HT1080 (cell line): ENCODE results near the gene INSIG1. TPM values are rescaled to one million over a fixed set of nuclear protein-coding genes. Genes with fewer than 3 reads are reported as not detected.

Experiments used
- DNase-seq: peaks from one replicate; pipeline ENCODE4 v3.0.0-alpha.2; 2015; ENCODE audit warnings: low read depth
- total RNA-seq: library from RNA; depleted of rRNA; stranded (reverse); fragments of >200 nt; shearing (Covaris generic); gene quantifications from 2 replicates; pipeline ENCODE4 v1.2.3, GENCODE V29; 2014

Gene INSIG1
- total RNA-seq, 1 experiment from 2014 or later = 168 TPM

DNA sequence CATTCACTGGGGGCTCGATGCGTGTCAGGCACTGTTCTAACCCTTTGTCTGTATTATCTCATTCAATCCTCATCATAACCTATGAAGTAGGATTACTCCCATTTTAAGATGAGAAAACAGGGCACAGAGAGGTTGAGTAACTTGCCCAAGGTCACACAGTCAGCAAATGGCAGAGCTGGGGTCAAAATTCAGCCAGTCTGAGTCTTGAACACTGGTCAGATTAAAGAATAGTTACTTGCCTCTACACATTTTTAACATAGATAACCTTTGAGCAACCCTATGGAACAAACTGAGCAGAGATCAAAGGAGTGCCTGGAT, 27.2 kb downstream of the INSIG1 start:
- DNase-seq = no peak

DNA sequence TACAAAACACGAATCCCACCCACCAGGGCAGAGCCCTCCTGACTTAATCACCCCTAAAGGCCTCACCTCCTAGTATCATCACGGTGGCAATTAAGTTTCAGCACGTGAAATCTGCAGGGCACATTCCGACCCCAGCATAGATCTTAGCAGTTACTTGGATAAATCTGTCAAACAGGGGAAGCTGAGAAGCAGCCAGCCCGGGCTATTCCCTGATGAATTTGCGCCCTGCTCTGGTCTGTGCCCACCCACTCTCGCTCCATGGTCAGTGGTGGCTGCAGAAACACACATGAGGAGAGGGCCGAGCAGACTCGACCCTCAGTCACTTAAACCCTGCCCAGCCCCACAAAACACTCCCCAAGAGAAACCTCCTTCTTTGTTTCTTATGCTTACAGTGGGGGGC, 28.7 kb downstream of the INSIG1 start:
- DNase-seq = no peak

- DNase-seq = no peak
Measured at GRCh38 chr7:155327590-155328320, 30.1 kb downstream of the INSIG1 start.

- DNase-seq = no peak
Measured at GRCh38 chr7:155329225-155329624, 31.5 kb downstream of the INSIG1 start.

DNA sequence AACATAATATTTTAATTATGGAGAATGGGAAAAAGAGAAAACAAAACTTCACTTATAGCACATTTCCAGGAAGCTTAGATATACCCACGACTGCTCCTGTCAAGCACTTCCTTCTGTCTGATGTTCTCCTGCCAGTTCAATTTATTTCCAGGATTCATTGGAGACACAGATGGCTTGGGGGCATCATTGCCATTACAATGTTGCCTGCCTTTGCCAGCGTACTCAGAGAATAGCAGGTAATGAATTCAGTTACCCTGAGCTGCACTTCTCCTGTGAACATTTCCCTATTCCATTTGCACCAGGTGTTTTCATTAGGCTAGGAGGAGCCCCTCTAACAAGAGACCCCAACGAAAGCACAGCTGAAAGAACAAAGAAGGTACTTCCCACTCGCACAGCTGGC, 33.7 kb downstream of the INSIG1 start:
- no peak for DNase-seq

DNA sequence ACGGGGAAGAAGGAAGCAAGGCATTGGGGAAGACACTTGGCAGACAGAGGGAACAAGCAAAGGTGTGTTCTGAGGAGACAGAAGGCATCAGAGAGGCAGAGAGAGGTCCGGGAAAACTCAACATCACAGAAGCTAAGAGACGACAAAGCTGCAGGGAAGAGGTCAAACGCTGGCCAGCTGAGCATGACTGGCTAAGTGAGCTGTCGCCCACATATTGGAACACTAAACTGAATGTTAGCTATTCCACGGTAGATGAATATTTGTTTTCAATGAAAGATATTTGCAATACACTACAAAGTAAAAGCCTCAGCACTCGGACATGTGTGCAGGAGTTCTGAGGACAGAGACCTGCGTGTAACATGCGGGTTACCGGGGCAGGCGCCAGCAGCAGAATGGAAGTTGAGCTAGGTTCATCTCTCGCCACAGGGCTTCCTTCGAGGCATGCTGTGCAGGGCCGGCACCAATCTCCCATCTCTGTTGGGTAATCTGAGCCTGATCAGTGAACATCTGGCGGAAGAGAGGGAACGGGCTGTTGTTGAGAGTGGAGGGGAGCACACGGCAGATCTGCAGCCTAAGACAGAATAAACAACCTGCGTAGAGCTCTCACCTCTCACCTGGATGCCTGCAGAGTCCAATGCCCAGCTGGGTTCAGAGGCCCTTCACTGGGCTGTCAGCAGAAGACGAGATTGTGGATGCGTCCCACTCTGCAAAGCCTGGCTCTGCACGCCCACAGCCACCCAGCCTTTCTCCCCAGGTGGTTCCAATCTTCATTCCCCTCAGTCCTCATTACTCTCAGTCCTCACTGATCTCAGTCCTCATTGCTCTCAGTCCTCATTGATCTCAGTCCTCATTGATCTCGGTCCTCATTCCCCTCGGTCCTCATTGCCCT, 35.9 kb downstream of the INSIG1 start:
- DNase-seq = no peak

GRCh38 chr7:155336812-155337602, 39.3 kb downstream of the INSIG1 start:
- DNase-seq = no peak

DNA sequence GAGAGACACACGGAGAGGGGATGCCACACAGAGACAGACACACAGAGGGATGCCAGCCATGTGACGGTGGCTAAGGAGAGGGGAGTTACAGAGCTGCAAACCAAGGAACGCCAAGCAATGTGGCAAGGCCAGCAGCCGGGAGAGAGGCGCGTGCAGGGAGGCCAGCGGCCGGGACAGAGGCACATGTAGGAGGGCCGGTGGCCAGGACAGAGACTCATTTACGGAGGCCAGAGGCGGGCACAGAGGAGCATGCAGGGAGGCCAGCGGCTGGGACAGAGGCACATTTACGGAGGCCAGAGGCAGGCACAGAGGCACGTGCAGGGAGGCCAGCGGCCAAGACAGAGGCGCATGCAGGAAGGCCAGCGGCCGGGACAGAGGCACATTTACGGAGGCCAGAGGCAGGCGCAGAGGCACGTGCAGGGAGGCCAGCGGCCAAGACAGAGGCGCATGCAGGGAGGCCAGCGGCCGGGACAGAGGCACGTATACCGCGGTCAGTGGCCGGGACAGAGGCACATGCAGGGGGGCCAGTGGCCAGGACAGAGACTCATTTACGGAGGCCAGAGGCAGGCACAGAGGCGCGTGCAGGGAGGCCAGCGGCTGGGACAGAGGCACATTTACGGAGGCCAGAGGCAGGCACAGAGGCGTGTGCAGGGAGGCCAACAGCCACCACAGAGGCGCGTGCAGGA, 40.4 kb downstream of the INSIG1 start:
- DNase-seq = no peak

GRCh38 chr7:155338632-155339320, 41.1 kb downstream of the INSIG1 start:
- no peak for DNase-seq

GRCh38 chr7:155339474-155339873, 41.8 kb downstream of the INSIG1 start:
- no peak for DNase-seq

DNA sequence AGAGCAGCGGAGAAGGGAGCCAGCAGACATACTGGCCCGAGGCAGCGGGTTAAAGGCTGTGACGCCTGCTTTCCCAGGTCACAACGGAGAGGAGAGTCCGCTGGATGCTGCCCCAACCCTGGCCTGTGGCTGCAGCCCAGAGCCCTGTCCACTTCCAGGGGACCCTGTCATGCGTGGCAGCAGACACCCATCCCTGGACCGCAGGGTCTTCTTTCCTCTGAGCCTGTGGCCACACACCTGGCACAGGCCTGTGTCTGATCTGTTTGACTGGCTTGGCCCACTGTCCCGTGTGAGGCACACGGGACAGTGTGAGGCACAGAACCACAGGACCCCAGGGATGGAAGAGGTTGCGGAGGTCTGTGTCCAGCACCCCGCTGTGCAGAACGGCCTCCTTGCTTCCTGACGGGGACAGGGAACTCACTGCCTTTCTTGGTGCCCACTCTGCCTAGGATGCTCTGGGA, 42.4 kb downstream of the INSIG1 start:
- DNase-seq = no peak

- no peak for DNase-seq
Measured at GRCh38 chr7:155340721-155341120, 43.0 kb downstream of the INSIG1 start.

DNA sequence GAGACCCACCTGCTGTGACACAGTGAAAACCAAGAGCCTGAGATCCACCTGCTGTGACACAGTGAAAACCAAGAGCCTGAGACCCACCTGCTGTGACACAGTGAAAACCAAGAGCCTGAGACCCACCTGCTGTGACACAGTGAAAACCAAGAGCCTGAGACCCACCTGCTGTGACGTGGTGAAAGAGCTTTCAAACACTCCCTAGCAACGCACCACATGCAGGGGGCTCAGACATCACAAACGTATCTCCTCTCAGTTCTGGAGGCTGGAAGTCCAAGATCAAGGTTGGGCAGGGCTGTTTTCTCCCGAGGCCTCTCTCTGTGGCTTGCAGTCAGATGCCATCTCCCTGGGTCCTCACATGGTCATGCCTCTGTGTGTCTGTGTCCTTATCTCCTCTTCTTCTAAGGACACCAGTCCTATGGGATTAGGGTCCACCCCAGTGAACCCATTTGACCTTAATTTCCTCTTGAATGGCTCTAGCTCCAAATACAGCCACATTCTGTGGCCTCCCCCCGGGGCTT, 43.8 kb downstream of the INSIG1 start:
- no peak for DNase-seq

- DNase-seq = no peak
Measured at GRCh38 chr7:155342313-155342712, 44.6 kb downstream of the INSIG1 start.

DNA sequence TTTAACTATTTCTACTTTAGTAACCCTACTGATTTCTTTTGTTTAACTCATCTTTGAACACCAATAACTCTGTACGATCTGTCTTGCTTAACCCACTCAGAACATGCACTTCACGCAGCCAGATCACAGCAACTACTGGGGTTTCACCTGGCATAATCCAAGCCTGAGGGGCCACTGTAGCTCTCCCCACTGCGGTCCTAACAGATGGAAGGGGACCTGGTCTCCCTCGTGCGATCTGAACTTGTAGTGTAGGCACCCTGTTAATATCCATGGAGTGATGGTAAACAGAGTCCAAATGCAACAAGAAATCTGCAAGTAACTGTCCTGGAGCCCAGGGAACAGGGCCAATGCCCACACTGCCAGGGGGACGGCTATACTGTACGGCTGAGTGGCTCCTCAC, 45.5 kb downstream of the INSIG1 start:
- DNase-seq = no peak

DNA sequence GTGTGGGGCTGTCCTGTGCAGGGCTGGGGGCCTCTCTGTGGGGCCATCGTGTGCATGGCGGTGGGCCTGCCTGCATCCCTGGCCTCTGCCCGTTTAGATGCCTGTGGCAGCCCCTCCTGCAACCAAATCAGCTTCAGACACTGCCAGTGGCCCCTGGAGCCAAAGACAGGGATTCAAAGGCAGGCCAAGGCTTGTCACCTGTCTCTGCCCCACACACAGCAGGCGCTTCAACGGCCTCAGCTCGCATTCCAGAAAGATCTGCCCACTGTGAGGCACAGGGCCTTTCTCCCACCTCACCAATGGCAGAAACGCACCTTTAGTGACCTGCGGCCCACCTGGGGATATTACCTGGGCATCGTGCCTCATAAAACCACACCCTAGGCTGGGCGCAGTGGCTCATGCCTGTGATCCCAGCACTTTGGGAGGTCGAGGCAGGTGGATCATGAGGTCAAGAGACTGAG, 46.0 kb downstream of the INSIG1 start:
- no peak for DNase-seq

DNA sequence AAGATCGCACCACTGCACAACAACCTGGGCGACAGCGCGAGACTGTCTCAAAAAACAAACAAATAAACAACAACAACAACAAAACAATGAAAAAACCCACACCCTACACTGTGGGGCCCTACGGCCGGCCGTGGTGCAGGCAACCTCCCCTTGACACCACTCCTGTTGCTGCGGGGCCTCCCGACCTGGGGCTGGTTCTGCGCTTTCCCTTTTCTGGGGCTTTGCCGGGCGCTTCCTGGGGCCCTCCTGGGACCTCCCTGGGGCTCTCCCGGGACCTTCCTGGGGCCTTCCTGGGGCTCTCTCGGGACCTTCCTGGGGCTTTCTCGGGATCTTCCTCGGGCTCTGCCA, 46.6 kb downstream of the INSIG1 start:
- DNase-seq = no peak

GRCh38 chr7:155344618-155345433, 47.1 kb downstream of the INSIG1 start:
- DNase-seq = peak; percentile 43

DNA sequence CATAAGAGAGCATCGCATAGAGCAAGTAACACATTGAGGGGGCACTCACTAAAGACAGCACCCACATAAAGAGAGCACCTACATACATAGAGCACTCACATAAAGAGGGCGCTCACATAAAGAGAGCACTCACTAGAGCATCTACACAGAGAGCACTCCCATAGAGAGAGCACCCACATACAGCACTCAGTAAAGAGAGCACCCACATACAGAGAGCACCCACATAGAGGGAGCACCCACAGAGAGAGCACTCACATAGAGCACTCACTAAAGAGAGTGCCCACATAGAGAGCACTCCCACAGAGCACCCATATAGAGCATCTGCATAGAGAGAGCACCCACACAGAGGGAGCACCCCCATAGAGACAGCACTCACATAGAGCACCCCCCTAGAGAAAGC, 47.8 kb downstream of the INSIG1 start:
- no peak for DNase-seq

GRCh38 chr7:155346285-155346684, 48.6 kb downstream of the INSIG1 start:
- DNase-seq = no peak
